Measurements from ENCODE around the gene SLK.

The SLK gene

DNA sequence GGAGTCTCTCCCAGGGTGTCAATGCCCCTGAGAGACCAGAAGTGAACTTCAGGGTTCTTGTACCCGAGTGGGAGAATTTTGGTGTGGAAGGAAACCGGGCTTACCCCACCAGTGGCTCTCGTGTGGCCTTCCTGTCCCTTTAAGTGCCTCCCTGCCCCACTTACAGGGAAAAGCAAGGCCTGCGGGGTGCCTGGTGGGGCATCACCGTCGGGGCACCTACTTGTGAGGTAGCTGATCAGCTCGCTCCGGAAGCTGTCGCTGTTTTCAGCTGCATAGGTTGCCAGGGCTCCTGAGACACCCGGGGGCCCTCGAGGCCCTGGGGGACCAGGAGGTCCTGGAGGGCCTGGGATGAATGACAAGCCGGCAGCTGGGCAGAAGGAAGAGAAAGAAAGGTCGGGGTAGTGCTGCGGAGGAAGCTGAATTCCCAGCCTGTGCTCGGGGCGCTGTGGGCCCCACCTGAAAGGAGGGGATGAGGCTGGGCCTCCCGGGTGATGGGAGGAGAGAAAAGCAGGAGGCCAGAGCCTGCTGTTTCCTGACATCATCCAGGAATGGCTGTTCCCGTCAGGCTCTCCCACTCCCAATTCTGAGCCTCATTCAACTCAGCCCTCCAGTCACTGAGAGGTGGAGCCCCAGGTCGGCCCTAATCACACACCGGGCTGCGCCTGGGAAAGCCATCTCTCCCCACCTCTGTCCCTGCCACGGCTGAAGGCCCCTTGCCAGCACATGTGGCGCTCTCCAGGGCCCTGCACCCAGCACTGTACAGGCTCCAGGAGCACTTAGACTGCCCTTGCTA is 67.7 kb downstream of the SLK start:
- TF ChIP-seq, protein P1, sequence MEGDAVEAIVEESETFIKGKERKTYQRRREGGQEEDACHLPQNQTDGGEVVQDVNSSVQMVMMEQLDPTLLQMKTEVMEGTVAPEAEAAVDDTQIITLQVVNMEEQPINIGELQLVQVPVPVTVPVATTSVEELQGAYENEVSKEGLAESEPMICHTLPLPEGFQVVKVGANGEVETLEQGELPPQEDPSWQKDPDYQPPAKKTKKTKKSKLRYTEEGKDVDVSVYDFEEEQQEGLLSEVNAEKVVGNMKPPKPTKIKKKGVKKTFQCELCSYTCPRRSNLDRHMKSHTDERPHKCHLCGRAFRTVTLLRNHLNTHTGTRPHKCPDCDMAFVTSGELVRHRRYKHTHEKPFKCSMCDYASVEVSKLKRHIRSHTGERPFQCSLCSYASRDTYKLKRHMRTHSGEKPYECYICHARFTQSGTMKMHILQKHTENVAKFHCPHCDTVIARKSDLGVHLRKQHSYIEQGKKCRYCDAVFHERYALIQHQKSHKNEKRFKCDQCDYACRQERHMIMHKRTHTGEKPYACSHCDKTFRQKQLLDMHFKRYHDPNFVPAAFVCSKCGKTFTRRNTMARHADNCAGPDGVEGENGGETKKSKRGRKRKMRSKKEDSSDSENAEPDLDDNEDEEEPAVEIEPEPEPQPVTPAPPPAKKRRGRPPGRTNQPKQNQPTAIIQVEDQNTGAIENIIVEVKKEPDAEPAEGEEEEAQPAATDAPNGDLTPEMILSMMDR (IDR thresholded peaks at IDR 0.05) = no peak

DNA sequence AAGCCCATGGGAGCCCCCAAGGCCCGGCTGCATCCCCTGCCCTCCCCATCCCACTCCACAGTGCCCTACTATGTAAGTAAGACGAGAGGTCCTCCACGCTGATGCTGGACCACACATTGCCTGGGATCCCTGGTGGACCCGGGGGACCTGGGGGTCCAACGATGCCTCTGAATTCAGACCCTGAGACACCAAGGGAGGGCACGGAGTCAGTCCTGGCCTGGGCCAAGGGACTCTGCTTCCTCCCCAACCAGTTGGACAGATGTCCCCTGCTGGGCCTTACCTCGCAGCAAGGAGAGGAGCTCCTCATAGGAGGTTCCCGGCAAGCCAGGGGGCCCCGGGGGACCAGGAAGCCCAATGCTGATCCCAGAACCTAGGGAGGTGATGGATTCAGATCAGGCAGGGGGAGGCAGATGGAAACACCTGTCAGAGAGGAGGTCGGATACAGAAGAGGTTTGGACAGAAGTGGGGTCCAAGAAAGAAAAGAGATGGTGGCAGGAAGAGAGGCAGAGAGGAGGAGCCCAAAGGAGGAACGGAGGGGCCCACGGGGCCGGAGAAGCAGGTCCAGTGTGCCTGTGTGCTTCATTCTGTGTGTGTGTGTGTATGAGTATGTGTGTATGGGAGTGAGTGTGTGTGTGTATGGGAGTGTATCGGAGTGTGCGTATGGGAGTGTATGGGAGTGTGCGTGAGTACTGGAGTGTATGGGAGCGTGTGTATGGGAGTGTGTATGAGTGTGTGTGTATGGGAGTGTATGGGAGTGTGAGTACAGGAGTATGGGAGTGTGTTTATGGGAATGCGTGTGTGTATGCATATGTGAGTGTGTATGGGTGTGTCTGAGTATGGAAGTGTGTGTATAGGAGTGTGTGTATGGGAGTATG is 68.5 kb downstream of the SLK start:
- TF ChIP-seq, protein P1 (IDR thresholded peaks at IDR 0.05) = no peak

DNA sequence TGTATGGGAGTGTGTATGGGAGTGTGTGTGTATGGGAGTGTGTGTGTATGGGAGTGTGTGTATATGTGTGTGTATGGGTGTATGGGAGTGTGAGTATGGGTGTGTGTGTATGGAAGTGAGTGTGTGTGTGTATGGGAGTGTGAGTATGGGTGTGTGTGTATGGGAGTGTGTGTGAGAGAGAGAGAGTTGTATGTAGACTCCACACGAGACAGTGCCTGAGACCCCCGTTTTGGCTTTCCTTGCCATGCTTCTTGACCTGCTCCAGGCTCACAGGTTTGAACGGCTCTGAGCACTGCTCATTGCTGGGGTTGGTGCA is 69.1 kb downstream of the SLK start:
- TF ChIP-seq, protein P1 (IDR thresholded peaks at IDR 0.05) = no peak

DNA sequence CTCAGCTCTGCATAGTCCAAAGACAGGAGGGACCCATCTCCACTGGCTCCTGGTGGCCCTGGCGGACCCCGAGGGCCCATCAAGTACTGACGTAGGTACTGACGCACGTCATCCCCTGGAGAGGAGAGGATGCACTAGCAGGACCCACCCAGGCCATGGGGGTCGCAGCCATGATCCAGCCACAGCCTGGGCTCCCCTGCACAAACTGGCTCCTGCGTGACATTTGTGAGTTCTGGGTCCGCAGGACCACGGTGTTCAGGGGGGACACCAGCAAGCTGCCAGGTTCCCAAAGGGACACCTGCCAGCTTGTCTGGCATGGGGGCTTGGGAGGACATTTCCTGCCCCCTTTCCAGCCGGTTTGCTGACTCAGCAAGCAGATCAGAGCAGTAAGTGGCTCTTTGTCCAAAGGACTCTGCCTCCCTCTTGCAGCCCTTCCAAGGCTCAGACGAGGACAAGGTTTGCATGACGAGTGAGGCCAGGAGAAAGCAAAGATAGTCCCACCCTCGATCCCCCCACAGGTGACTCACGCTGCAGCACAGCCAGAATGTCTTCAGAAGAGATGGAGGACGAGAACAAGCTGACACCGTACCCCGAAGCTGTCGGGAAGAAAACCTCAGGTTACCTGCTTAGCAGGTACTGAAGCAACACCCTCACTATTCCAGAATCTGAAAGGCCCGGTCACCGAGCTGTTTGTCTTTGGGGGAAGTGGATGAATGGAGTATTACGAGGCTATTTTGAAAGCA is 69.7 kb downstream of the SLK start:
- TF ChIP-seq, protein P1 (IDR thresholded peaks at IDR 0.05) = no peak

DNA sequence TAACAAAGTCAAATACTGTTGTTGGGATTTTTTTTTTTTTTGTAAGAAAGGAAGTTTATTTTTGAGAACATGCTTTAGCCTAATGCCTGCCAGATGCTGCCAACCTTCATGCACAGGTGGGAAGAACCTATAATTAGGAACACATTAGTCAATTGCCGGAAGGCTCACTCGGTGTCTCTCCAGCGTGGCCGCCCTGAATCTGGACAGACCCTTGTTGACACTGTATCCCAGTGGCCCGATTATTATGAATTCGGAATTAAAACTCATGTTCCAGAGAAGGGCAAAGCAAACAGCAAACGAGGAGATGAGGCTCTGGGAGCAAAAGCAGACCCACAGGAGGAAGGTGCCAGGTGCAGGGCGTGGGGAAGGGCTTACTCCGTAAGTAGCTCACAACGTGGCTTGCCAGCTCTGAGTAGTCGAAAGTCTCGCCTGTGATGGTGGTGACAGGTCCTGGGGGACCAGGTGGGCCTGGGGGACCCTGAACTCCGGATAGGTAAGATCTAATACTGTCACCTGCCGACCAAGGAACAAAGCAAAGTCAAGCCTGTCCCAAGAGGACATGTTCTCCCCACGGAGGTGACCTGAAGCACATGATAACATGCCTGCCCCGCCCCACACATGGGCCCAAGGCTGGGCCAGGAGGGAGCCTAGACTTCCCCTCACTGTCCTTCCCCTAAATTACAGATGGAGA is 70.5 kb downstream of the SLK start:
- TF ChIP-seq, protein P1 (IDR thresholded peaks at IDR 0.05) = no peak

DNA sequence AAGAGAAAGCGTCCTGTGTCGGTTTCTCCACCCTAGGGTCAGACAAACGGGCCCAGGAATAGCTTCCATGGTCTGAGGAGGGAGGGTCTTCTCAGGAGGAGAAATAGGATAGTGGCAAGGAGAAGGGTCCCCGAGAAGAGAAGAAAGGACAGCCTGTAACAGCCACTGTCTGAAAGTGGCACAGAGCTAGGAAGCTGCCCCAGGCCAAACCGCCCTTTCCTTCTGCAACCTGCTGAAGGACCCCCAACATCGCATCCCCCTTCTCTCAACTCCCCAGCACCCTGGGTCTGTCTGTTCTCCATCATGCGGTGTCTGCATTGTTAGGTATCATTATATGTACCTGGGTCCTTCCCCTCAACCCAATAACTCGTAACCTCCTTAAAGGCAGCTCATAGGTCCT is 71.6 kb downstream of the SLK start:
- TF ChIP-seq, protein P1 (IDR thresholded peaks at IDR 0.05) = no peak
